K562 (cell line): ENCODE results near the gene FKBP15. TPM values are rescaled to one million over a fixed set of nuclear protein-coding genes. Genes with fewer than 3 reads are reported as not detected.

ENCODE experiments used
- ATAC-seq: fragments of 200-7000 bp; cut with Tn5 transposase; 3 replicates; pipeline ENCODE4 v1.9.1; 2020; ENCODE audit warnings: moderate library complexity
- BruUV-seq: library from RNA; stranded (reverse); fragments of 400-500 nt; replicated peaks from 2 replicates; lab custom pipeline; 2021; lab: Mats Ljungman, UMichigan
- CTCF ChIA-PET: fragments of 300-600 bp; formaldehyde crosslinking; extraction: SDS; loops from one replicate; lab custom pipeline; 2021; ENCODE audit warnings: low intra/inter-chr PET ratio; lab: Yijun Ruan, JAX
- POLR2A ChIA-PET: fragments of 300-600, 350-650 bp; sonication (Branson Sonifier 250); formaldehyde crosslinking; extraction: SDS; loops from one replicate; lab custom pipeline; 2021; ENCODE audit warnings: antibody characterized with exemption, inconsistent platforms; lab: Yijun Ruan, JAX
- DNase-seq, 4 experiments: peaks; one replicate each; pipeline versions ENCODE4 v3.0.0 to v3.0.0-alpha.2; 2011 to 2018; ENCODE audit warnings: low spot score in 3 of 4, mixed read lengths in 3 of 4; ENCODE audit errors: extremely low read depth in 1 of 4
- FAIRE-seq: peaks from 2 replicates; lab custom pipeline; 2011; peaks lifted over from hg19 to GRCh38; lab: Jason Lieb, UNC
- H2AFZ ChIP-seq: 2 replicates; pipeline ENCODE4 v1.6.0; 2011; ENCODE audit warnings: low read depth, low read length, control low read depth, inconsistent platforms
- H3K27ac ChIP-seq: fragments of 200-600 bp; 3 replicates; pipeline ENCODE4 v1.8.0; 2011; ENCODE audit warnings: low read depth, mild to moderate bottlenecking, control low read depth, inconsistent platforms, low read length, moderate library complexity, mixed read lengths; ENCODE audit errors: extremely low read depth
- H3K27me3 ChIP-seq, 2 experiments: fragments of 300-600 bp in 1 of 2; 2 replicates in 1 of 2; 3 replicates in 1 of 2; pipeline versions ENCODE4 v1.6.0 to v1.8.0; 2011; ENCODE audit warnings: inconsistent platforms in 2 of 2, low read length in 2 of 2, mild to moderate bottlenecking in 1 of 2, mixed read lengths in 1 of 2, moderate library complexity in 1 of 2; ENCODE audit not compliant: control insufficient read depth in 2 of 2, insufficient read depth in 2 of 2
- H3K36me3 ChIP-seq: fragments of 300-600 bp; 3 replicates; pipeline ENCODE4 v1.8.0; 2011; ENCODE audit warnings: mild to moderate bottlenecking, low read length, inconsistent platforms; ENCODE audit not compliant: control insufficient read depth, insufficient read depth
- H3K4me1 ChIP-seq, 2 experiments: fragments of 200-600 bp in 1 of 2; replicated peaks in 1 of 2; 2 replicates in 1 of 2; 3 replicates in 1 of 2; pipeline versions ENCODE4 v1.5.1 to v1.8.0; 2011; ENCODE audit warnings: inconsistent platforms in 2 of 2, low read length in 2 of 2, mild to moderate bottlenecking in 1 of 2, mixed read lengths in 1 of 2, moderate library complexity in 1 of 2; ENCODE audit not compliant: control insufficient read depth in 2 of 2, insufficient read depth in 2 of 2
- H3K4me2 ChIP-seq: 2 replicates; pipeline ENCODE4 v1.6.1; 2011; ENCODE audit warnings: low read length, control low read depth, inconsistent platforms, mixed read lengths; ENCODE audit not compliant: insufficient read depth
- H3K4me3 ChIP-seq: fragments of 200-600 bp; sonication (generic), shearing (Covaris generic); 2 replicates; pipeline ENCODE4 v1.5.1; 2016; ENCODE audit warnings: control low read depth, inconsistent platforms
- H3K79me2 ChIP-seq: fragments of 200-600 bp; 3 replicates; pipeline ENCODE4 v1.8.0; 2011; ENCODE audit warnings: low read length, inconsistent platforms; ENCODE audit not compliant: control insufficient read depth, insufficient read depth
- H3K9ac ChIP-seq, 2 experiments: 2 replicates each; pipeline versions ENCODE4 v1.6.0 to v1.6.1; 2011; ENCODE audit warnings: low read depth in 2 of 2, low read length in 2 of 2, control low read depth in 1 of 2, inconsistent platforms in 1 of 2, mild to moderate bottlenecking in 1 of 2, mixed read lengths in 1 of 2; ENCODE audit not compliant: insufficient read depth in 1 of 2
- H3K9me1 ChIP-seq: one replicate; pipeline ENCODE4 v1.6.0; 2011; ENCODE audit warnings: inconsistent platforms, mild to moderate bottlenecking, low read length, moderate library complexity; ENCODE audit not compliant: control insufficient read depth, insufficient read depth
- H3K9me3 ChIP-seq: replicated peaks from 2 replicates; pipeline ENCODE4 v1.5.1; 2011; ENCODE audit warnings: low read depth, low read length, inconsistent platforms; ENCODE audit not compliant: control insufficient read depth, insufficient read depth
- H4K20me1 ChIP-seq: replicated peaks from 2 replicates; pipeline ENCODE4 v1.6.1; 2011; ENCODE audit warnings: low read length, inconsistent platforms, mixed read lengths; ENCODE audit not compliant: control insufficient read depth, insufficient read depth
- E2F4 ChIP-seq: sonication (generic); formaldehyde crosslinking; IDR thresholded peaks from 2 replicates; pipeline ENCODE4 v1.8.0; 2022; ENCODE audit warnings: mild to moderate bottlenecking, low read depth, missing genetic modification reagents
- EGR1 ChIP-seq: fragments of 450-650 bp; conservative IDR thresholded peaks from 2 replicates; pipeline ENCODE4 v1.6.1; 2017; ENCODE audit warnings: mild to moderate bottlenecking
- JUNB ChIP-seq: fragments of 450-650 bp; formaldehyde crosslinking; conservative IDR thresholded peaks from 2 replicates; pipeline ENCODE4 v1.4.0; 2020; ENCODE audit warnings: mild to moderate bottlenecking
- TCF15 ChIP-seq: fragments of 250-450 bp; sonication (Bioruptor Pico); IDR thresholded peaks from 2 replicates; pipeline ENCODE4 v1.8.0; 2022; ENCODE audit warnings: moderate library complexity, mild to moderate bottlenecking, inconsistent platforms
- ZNF121 ChIP-seq: sonication (generic); formaldehyde crosslinking; conservative IDR thresholded peaks from 2 replicates; pipeline ENCODE4 v1.8.0; 2022; ENCODE audit warnings: missing genetic modification reagents
- ZNF134 ChIP-seq: fragments of 250-450 bp; sonication (Bioruptor Pico); conservative IDR thresholded peaks from 2 replicates; pipeline ENCODE4 v1.4.0; 2020
- ZNF175 ChIP-seq: fragments of 200-800 bp; sonication (Bioruptor generic); IDR thresholded peaks from 2 replicates; pipeline ENCODE4 v1.6.1; 2016; ENCODE audit warnings: low read depth, mild to moderate bottlenecking, missing genetic modification characterization, missing compliant biosample characterization
- WGBS: fragments of 100-300 bp; shearing (Covaris generic); methylation state at CpG from one replicate; pipeline ENCODE4 v1.1.6; 2016; ENCODE audit warnings: low coverage, mixed read lengths; ENCODE audit not compliant: insufficient coverage; ENCODE audit errors: missing lambda C conversion rate; 5-methylcytosine and 5-hydroxymethylcytosine counted together
- in situ Hi-C: fragments of 300-500 bp; cut with MboI; formaldehyde crosslinking; loops from 4 replicates; pipeline ENCODE4 v1.15.0; 2018; ENCODE audit warnings: inconsistent platforms, mixed read lengths
- intact Hi-C: fragments of 100-400 bp; cut with micrococcal nuclease; formaldehyde crosslinking; loops from 2 replicates; pipeline ENCODE4 v1.14.2; 2022
- polyA plus RNA-seq, 8 experiments: library from polyadenylated mRNA; depleted of rRNA in 4 of 8; stranded (reverse) in 5 of 8; unstranded in 3 of 8; fragments of >200 nt; fragmentation: Nextera tagmentation in 2 of 8; fragmentation: Illumina TruSeq in 1 of 8; extraction: Ambion mirVana in 2 of 8; extraction: Trizol in 1 of 8; gene quantifications; 2 replicates each; pipeline versions ENCODE4 v1.2.1 to v1.2.3, GENCODE V29; 2011 to 2014; ENCODE audit warnings: inconsistent platforms in 1 of 8, missing spikeins in 1 of 8
- total RNA-seq, 7 experiments: library from RNA; depleted of rRNA in 6 of 7; stranded (reverse); fragments of >200 nt in 6 of 7; fragmentation: Illumina TruSeq in 2 of 7; extraction: Trizol in 2 of 7; gene quantifications; 2 replicates each; pipeline versions ENCODE4 v1.2.1 to v1.2.3, GENCODE V29; 2011 to 2021; ENCODE audit warnings: low replicate concordance in 1 of 7

The FKBP15 gene
- total and polyA plus RNA-seq, 9 of the 15 experiments (the other 6 are each of a cell fraction or from before 2014, with no cell fraction given) = 8.7 to 38.0 (median 18.9) TPM

DNA sequence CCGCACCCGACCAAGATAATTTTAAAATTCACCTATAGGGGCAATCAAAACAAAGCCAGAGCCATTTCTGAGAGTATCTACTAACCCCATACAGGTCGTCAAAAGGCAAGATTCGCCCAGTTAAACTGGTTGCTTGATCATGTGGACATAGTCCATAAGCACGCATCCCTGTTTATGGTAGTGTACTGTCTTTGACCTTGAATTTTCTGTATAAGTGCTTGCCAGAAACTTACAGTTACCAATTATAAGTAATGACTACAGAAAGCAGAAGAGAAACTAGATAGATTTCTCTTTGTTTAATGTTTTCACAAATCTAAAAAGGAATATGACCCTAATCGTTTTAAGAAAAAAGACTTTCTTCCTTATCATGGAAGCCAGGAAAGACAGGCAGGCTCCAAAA, 25.9 kb upstream of the FKBP15 start:
- H3K9me3 ChIP-seq = no peaks in the 10 kb centered on the region
- H3K4me1 ChIP-seq = peaks cover 3 to 7% of the 10 kb centered on the region in 2 experiments; a peak in 3 of 5 replicates
- H3K4me3 ChIP-seq = no peak overlapping the region
- no peaks in the 10 kb centered on the region for H4K20me1 ChIP-seq
- in situ Hi-C loops (no loop called here), intact Hi-C loops (no loop called here)
- ChIA-PET CTCF (no interaction called here), POLR2A (interaction anchor here (0.9 to 1.1 kb wide), 2 partner anchors 14 to 23 kb away, joined by 3 read pairs; no protein-coding TSS in a partner anchor)
- ATAC-seq (peak; percentile 68), FAIRE-seq (no peak), DNase-seq (peak in 1 of 4 experiments; percentile 16)
- H3K4me2 ChIP-seq = no peak overlapping the region
- H3K9me1 ChIP-seq = no peaks in the 10 kb centered on the region
- TF ChIP-seq ZNF175 (0 out of 2 replicates have a peak, but pooled peaks have one; percentile 37), ZNF134 (CRISPR knock-in tag) (no peak)
- WGBS = 28% methylated on average over 6 of the region's 6 CpGs
- BruUV-seq = no TSS peak
- no peak overlapping the region for H2AFZ ChIP-seq
- no peak overlapping the region for H3K9ac ChIP-seq
- no peaks in the 10 kb centered on the region for H3K27me3 ChIP-seq
- H3K79me2 ChIP-seq = peaks cover 10% of the 10 kb centered on the region; the same call in 2 of the 3 replicates
- peak overlapping the region; percentile 12; the same call in 1 of the 3 replicates for H3K27ac ChIP-seq
- H3K36me3 ChIP-seq = no peaks in the 10 kb centered on the region; the same call in 2 of the 3 replicates

DNA sequence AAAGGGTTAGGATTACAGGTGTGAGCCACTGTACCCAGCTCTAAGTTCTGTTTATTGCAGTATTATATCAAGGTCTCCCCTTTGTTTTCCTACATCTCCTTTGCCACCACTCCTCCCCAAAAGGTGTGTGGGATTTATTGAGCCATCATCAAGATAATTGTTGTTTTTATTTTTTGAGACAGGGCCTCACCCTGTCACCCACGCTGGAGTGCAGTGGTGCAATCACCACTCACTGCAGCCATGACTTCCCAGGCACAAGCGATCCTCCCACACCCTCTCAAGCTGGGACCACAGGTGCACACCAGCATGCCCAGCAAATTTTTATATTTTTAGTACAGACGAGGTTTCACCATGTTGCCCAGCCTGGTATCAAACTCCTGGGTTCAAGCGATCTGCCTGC, 24.8 kb upstream of the FKBP15 start:
- Histone ChIP-seq H3K36me3 (no peaks in the 10 kb centered on the region; the same call in 2 of the 3 replicates), H3K4me1 (peaks cover 3 to 7% of the 10 kb centered on the region in 2 experiments; a peak in 3 of 5 replicates), H3K27ac (no peak overlapping the region), H3K9me3 (no peaks in the 10 kb centered on the region), H3K4me3 (no peak overlapping the region), H4K20me1 (no peaks in the 10 kb centered on the region), H3K9ac (no peak overlapping the region), H3K27me3 (no peaks in the 10 kb centered on the region), H3K79me2 (peaks cover 10% of the 10 kb centered on the region; the same call in 2 of the 3 replicates), H3K4me2 (no peak overlapping the region), H3K9me1 (no peaks in the 10 kb centered on the region), H2AFZ (no peak overlapping the region)
- BruUV-seq = no TSS peak
- WGBS = 52% methylated on average over 4 of the region's 4 CpGs
- ChIA-PET POLR2A (no interaction called here), CTCF (no interaction called here)
- no peak for ATAC-seq
- intact Hi-C loops = no loop called here
- in situ Hi-C loops = no loop called here
- TF ChIP-seq ZNF175 (no peak), EGR1 (no peak), ZNF121 (CRISPR knock-in tag) (no peak), TCF15 (CRISPR knock-in tag) (no peak), E2F4 (CRISPR knock-in tag) (no peak), JUNB (CRISPR knock-in tag) (no peak)
- FAIRE-seq = no peak
- DNase-seq = no peak
